COLO668 (cell line): ENCODE data around the gene ZNF784.

Experiments used
- DNase-seq: peaks from one replicate; lab custom pipeline; 2025; ENCODE audit not compliant: unreplicated experiment; lab: John Stamatoyannopoulos, UW

Gene ZNF784

DNA sequence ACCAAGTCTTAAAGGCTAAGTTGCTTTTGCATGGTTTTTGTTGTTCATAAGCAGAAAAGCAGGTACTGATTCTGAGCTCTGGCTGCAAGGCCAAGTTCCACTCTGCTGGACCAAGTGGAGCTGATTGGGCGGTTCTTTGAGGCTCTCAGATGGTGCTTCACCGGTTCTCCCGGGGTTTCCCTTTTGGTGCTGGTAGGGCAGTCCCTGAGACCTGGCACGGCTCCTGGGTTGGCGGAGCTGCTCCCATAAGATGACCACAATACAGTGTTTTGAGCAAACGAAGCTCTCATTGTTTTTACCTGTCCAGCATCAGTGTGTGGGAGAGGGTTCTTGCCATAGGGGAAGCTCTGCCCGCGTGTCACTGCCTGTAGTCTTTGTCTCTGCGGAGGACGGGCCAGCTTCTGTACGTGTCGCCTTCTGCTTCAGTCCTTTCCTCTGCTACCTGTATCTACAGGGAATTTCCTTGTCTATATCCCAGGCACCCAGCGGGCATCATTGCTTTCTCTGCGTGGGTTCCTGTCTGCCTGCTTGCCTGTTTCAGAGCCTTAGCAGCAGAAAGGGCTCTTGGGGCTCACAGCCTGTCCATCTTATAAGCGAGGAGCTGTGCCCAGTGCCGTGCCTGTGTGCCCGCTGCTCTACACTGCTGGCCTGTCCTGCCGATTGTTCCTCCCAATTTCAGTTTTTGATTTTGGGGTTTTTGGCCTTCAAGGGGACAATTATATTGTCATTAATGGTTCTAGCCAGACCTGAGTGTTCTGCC lies 32.8 kb upstream of the ZNF784 start:
- DNase-seq, result peak; percentile 18

- DNase-seq, result no peak
Observed at GRCh38 chr19:55656552-55656951, 32.2 kb upstream of the ZNF784 start.

DNA sequence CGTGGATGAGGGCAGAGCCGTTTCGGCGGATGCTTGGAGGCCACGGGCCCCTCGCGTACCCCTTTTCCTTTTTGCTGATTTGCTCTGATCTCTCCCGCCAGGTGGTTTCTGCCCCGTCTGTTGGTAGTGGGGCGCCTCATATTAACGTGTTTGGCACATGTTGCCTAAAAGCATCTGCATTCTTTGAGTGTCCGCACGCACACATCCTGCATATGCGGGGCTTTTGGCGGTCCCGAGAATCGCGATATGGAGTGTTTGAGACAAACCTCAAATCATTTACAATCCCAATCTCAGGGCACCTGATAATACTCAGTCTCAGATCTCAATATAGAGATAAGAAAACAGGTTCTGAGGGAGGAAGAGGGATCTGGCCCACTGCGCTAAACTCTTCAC lies 31.3 kb upstream of the ZNF784 start:
- no peak for DNase-seq

- DNase-seq, result peak; percentile 93
Observed at GRCh38 chr19:55654868-55655647, 30.7 kb upstream of the ZNF784 start, which contains the start of gene U2AF2. Gene U2AF2 (plus strand): TSS chr19:55655035. CDS start chr19:55655105, 70 bp downstream.

DNA sequence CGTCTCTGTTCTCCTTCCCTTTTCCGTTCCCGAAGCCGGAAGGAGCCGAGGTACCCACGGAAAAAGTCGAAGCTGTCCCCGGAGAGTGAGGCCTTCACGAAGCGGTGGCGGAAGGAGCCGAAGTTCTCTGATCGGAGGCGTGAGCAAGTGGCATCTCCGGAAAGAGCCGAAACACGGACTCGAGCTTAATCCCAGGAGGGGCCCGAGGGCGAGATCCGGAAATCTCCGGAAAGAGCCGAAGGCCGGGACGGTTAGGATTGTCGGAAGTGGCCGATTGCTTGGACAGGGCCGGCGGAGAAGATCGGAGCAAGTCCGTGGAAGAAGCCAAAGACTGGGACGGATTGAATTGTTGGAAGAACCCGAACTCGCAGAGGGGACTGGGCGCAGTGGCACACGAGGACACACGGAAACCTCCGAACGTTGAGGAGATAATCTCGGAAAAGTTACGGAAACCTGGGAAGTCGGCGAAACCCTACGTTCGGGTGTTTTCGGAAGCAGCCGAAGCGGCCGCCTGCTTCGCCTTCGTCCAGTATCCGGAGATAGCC lies 30.0 kb upstream of the ZNF784 start:
- DNase-seq, result peak; percentile 98

DNA sequence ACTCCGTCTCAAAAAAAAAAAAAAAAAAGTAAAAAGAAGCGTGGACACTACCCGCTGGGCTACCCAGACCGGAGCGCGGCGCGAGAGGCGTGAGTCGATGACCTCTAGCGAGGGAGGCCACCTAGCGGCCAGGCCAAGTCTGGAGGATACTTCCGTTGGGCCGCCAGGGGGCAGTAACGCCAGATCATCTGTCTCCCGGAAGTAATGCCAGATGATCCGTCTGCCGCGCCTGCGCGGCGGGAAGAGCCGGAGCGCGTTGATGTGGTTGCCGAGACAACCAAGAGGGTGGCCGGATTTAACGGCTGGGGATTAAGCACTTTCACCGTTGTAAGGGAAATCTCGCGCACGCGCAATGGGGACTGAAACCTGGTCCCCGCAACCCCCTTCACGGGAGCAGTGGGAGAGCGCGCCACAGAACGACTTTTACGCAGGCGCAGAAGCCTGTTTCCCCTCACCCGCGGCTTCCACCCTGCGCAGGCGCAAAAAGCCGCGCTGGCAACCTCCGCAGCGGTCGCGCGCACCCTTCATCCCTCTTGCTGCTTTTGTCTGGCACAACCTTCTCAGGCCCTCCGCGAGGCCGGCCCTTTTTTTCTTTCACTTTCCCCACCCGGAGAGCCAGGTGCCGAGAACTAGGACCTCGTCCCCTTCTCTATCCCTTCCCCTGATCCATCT lies 29.4 kb upstream of the ZNF784 start:
- peak; percentile 99 for DNase-seq

- no peak for DNase-seq
Observed at GRCh38 chr19:55652311-55653128, 28.2 kb upstream of the ZNF784 start.

GRCh38 chr19:55651236-55651635 lies 26.9 kb upstream of the ZNF784 start:
- no peak for DNase-seq

- no peak for DNase-seq
Observed at GRCh38 chr19:55650602-55651230, 26.4 kb upstream of the ZNF784 start.

DNA sequence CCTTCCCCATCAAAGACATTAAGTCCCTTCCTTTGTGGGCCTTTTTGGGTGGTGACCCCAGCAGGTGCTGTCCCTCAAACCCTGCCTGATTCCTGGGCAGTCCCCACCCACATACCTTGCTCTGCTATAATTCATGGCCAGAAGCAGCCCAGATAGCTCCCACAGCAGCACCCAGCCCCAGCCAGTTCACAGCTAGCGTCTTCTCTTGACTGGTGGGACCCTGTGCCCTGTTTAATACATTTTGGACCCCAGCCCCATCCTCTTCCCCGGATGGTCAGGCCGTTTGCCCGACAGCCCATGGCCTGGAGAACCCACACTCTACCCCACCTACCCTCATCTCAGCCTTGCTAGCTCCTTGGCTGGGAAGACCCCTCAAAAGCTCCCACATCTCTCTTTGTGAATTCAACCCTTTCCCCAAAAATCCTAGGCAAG lies 25.8 kb upstream of the ZNF784 start:
- no peak for DNase-seq

GRCh38 chr19:55649268-55650125 lies 25.1 kb upstream of the ZNF784 start:
- peak; percentile 37 for DNase-seq

- no peak for DNase-seq
Observed at GRCh38 chr19:55648585-55649267, 24.4 kb upstream of the ZNF784 start.

DNA sequence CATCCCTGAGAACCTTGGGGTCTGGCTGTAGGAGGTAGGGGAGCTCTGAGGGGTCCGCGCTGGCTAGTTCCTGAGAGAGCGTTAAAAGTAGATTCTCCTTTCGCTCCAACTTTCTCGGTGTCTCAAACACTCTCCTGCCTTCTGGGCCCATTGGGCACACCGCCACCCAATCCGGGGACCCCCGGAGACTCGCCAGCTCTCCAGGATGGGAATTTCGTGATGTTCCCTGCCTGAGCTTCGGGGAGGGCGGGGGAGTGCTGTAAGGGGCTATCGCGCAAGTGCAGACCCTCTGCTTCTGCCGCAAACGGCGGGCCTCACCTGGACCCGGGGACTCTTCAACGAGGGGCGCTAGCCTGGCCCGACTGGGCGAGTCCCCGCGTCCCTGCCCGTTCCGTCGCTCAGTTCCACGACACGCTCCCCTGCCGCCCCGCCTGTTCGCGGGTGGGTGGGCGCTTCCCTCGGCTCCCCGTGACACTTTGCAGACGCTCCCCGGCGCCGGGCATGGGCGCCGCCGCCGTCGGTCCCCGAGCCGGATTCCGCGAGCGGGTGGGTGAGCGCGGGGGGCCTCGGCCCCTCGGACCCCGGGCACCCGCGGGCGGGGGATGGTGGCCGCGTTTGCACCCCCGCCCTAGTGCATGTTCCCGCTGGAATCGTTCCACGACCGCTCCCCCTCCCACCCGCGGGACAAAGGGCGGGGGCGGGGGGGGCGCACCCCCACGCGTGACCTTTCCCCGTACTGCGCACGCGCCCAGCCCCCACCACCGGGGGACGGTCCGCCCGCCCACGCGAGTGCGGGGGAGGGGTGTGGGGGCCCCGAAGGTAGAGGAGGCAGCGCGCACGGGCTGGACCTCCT lies 23.6 kb upstream of the ZNF784 start, which contains the start of gene CCDC106:
Gene CCDC106 (plus strand): TSS at position 481 of the 853 bp plus-strand sequence. CDS start 835 bp downstream, outside the sequence.
- peak; percentile 81 for DNase-seq

DNA sequence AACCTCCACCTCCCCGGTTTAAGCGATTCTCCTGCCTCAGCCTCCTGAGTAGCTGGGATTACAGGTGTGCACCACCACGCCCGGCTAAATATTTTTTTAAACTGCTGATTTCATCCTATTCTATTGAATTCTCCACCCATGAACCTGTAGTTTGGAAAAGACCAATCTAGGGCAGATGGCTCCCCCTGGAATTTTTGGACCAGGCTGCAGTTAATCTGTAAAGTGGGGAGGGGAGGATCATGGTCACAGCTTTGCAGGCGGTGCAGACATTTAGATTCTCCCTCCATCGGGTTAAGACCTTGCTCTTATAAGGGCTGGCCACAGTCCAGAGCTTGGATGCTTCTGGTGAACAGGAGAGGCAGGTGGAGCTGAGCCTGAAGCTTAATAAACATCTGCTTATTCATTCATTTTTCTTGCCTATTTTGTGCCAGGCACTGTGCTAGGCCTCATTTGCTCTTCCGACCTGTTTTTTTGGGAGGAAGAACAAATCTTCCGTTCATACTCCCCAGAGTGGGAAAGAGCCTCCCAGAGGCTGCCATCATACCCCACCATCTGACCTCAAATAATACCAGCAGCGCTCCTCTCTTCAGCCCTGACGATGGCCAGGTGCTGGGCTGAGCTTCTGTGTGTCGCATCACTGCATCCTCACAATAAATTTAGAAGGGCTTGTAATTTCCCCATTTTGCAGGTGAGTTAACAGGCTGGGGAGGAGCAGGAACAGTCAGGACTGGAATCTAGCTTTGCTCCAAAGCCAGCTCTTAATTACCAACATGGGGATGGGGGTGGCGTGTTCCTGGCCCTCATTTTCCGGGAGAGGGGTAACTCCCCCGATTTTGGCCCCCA lies 22.7 kb upstream of the ZNF784 start:
- DNase-seq, result peak; percentile 43

- no peak for DNase-seq
Observed at GRCh38 chr19:55645512-55645881, 21.1 kb upstream of the ZNF784 start.

- DNase-seq, result peak; percentile 59
Observed at GRCh38 chr19:55644842-55645511, 20.6 kb upstream of the ZNF784 start.
